Ovary (tissue), 3 donors: ENCODE measurements around the gene MSI2.

Source experiments
- CTCF ChIP-seq, 3 donors: fragments of 450-650 bp in 2 of 3; fragments of 200-600 bp in 1 of 3; IDR thresholded peaks; one replicate each; pipeline versions ENCODE4 v1.5.1 to v1.8.0; 2016 to 2022; ENCODE audit warnings: antibody characterized with exemption in 3 of 3, mild to moderate bottlenecking in 1 of 3
- EP300 ChIP-seq: sonication (generic); formaldehyde crosslinking; IDR thresholded peaks from one replicate; pipeline ENCODE4 v1.6.1; 2017; ENCODE audit warnings: antibody characterized with exemption
- POLR2A ChIP-seq: fragments of 450-650 bp; IDR thresholded peaks from one replicate; pipeline ENCODE4 v1.6.1; 2017; ENCODE audit warnings: antibody characterized with exemption, mild to moderate bottlenecking, moderate library complexity
- donor health status: DM: no; HTN: no; CAD: no.

GRCh38 chr17:57567251-57567650 lies 310.9 kb downstream of the MSI2 start:
- TF ChIP-seq POLR2A: no peak
- no peak for TF ChIP-seq CTCF (IDR thresholded peaks at IDR 0.05)
- TF ChIP-seq EP300: no peak
